Caco-2 (cell line): ENCODE results near the gene PFDN6. TPM values are rescaled to one million over a fixed set of nuclear protein-coding genes. Genes with fewer than 3 reads are reported as not detected.
A peak's percentile ranks its signal among the peaks of the same experiment; 100 is the strongest.
"Not testable (repeated sequence)": the region's sequence is repeated elsewhere in the genome, so short reads cannot be mapped to it uniquely, and the experiment has no call there.

ENCODE experiments used
- BruUV-seq: library from RNA; stranded (reverse); fragments of 400-500 nt; replicated peaks from 2 replicates; lab custom pipeline; 2021; lab: Mats Ljungman, UMichigan
- CTCF ChIA-PET: fragments of 300-600 bp; sonication (Branson Sonifier 250); formaldehyde crosslinking; loops from one replicate; lab custom pipeline; 2022; ENCODE audit warnings: antibody characterized with exemption; lab: Charles Lee
- POLR2A ChIA-PET: fragments of 300-600 bp; sonication (Branson Sonifier 250); formaldehyde crosslinking; loops from one replicate; lab custom pipeline; 2022; ENCODE audit warnings: antibody characterized with exemption; lab: Charles Lee
- DNase-seq, 2 experiments: peaks; one replicate each; pipeline versions ENCODE4 v3.0.0 to v3.0.0-alpha.2; 2020 to 2022
- H3K27me3 ChIP-seq: replicated peaks from 2 replicates; pipeline ENCODE4 v1.6.0; 2011; ENCODE audit warnings: low read length; ENCODE audit not compliant: control insufficient read depth, insufficient read depth
- H3K36me3 ChIP-seq: 2 replicates; pipeline ENCODE4 v1.5.1; 2011; ENCODE audit warnings: low read length; ENCODE audit not compliant: control insufficient read depth, insufficient read depth
- H3K4me1 ChIP-seq: fragments of 250-450 bp; sonication (Bioruptor Pico); 2 replicates; pipeline ENCODE4 v1.5.1; 2020; ENCODE audit warnings: mild to moderate bottlenecking
- H3K4me3 ChIP-seq: 2 replicates; pipeline ENCODE4 v1.5.1; 2011; ENCODE audit warnings: low read depth, mild to moderate bottlenecking, control low read depth, low read length
- H3K9me3 ChIP-seq: fragments of 250-450 bp; sonication (Bioruptor Pico); 2 replicates; pipeline ENCODE4 v1.5.1; 2020; ENCODE audit warnings: mild to moderate bottlenecking, moderate library complexity
- H3K27ac Mint-ChIP-seq: one replicate; pipeline ENCODE4 v1.8.0; 2022; ENCODE audit warnings: mixed read lengths; ENCODE audit not compliant: unreplicated experiment
- H3K27me3 Mint-ChIP-seq: one replicate; pipeline ENCODE4 v1.8.0; 2022; ENCODE audit warnings: mixed read lengths; ENCODE audit not compliant: insufficient read depth, unreplicated experiment
- H3K36me3 Mint-ChIP-seq: one replicate; pipeline ENCODE4 v1.8.0; 2022; ENCODE audit warnings: mild to moderate bottlenecking, mixed read lengths; ENCODE audit not compliant: insufficient read depth, unreplicated experiment
- H3K4me1 Mint-ChIP-seq: one replicate; pipeline ENCODE4 v1.8.0; 2022; ENCODE audit warnings: low read depth, mixed read lengths; ENCODE audit not compliant: unreplicated experiment
- H3K4me3 Mint-ChIP-seq: one replicate; pipeline ENCODE4 v1.8.0; 2022; ENCODE audit warnings: mild to moderate bottlenecking, moderate library complexity, mixed read lengths; ENCODE audit not compliant: unreplicated experiment
- H3K9me3 Mint-ChIP-seq: one replicate; pipeline ENCODE4 v1.8.0; 2022; ENCODE audit warnings: mixed read lengths; ENCODE audit not compliant: unreplicated experiment
- intact Hi-C: fragments of 100-400 bp; cut with micrococcal nuclease; formaldehyde crosslinking; loops from one replicate; pipeline ENCODE4 v1.10.0; 2022; ENCODE audit not compliant: unreplicated experiment
- total RNA-seq: library from RNA; stranded (reverse); gene quantifications from 2 replicates; pipeline ENCODE4 v1.2.3, GENCODE V29; 2022
- TF ChIP-seq, protein P1 (sequence below), 2 experiments: fragments of 200-600 bp in 1 of 2; IDR thresholded peaks; 1 replicate in 1 of 2; 2 replicates in 1 of 2; pipeline versions ENCODE4 v1.5.1 to v1.8.0; 2011 to 2022; ENCODE audit warnings: antibody characterized with exemption in 1 of 2, control low read depth in 1 of 2, inconsistent platforms in 1 of 2, low read depth in 1 of 2, low read length in 1 of 2, mild to moderate bottlenecking in 1 of 2, moderate library complexity in 1 of 2; ENCODE audit not compliant: insufficient read depth in 1 of 2, severe bottlenecking in 1 of 2, unreplicated experiment in 1 of 2

PFDN6 gene
- total RNA-seq, 1 experiment from 2014 or later = 65.9 TPM

DNA sequence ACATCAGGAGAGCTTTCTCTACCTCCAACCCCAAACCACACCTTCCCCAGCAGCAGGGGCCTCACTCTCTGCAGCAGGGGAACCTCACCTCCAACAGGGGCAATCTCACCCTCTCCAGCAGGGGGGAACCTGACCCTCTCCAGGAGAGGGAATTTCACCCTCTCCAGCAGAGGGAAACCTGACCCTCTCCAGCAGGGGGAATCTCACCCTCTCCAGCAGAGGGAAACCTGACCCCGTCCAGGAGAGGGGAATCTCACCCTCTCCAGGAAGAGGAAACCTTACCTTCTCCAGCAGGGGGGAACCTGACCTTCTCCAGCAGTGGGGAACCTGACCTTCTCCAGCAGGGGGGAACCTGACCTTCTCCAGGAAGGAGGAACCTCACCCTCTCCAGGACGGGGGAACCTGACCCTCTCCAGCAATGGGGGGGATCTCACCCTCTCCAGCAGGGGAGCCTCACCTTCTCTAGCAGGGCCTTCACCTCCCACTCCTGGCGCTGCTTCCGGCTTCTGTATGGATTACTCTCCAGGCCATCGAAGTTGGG lies 9.4 kb upstream of the PFDN6 start:
- TF ChIP-seq, protein P1, sequence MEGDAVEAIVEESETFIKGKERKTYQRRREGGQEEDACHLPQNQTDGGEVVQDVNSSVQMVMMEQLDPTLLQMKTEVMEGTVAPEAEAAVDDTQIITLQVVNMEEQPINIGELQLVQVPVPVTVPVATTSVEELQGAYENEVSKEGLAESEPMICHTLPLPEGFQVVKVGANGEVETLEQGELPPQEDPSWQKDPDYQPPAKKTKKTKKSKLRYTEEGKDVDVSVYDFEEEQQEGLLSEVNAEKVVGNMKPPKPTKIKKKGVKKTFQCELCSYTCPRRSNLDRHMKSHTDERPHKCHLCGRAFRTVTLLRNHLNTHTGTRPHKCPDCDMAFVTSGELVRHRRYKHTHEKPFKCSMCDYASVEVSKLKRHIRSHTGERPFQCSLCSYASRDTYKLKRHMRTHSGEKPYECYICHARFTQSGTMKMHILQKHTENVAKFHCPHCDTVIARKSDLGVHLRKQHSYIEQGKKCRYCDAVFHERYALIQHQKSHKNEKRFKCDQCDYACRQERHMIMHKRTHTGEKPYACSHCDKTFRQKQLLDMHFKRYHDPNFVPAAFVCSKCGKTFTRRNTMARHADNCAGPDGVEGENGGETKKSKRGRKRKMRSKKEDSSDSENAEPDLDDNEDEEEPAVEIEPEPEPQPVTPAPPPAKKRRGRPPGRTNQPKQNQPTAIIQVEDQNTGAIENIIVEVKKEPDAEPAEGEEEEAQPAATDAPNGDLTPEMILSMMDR (IDR thresholded peaks at IDR 0.05; ENCODE audit: insufficient read depth in 1 of 2, low read depth in 1 of 2, low read length in 1 of 2, severe bottlenecking in 1 of 2, unreplicated experiment in 1 of 2) = peak; percentile 91 to 99
- H3K27me3 ChIP-seq = no peaks in the 10 kb centered on the region
- H3K9me3 Mint-ChIP-seq = no peaks in the 10 kb centered on the region
- DNase-seq = peak; percentile 87
- peak overlapping the region; percentile 33 for H3K27ac Mint-ChIP-seq
- no peaks in the 10 kb centered on the region for H3K4me1 ChIP-seq
- no peak overlapping the region for H3K4me3 Mint-ChIP-seq
- H3K9me3 ChIP-seq = no peaks in the 10 kb centered on the region
- peaks cover 68% of the 10 kb centered on the region for H3K36me3 Mint-ChIP-seq
- CTCF ChIA-PET = interaction anchor here (0.6 to 2.6 kb wide), 3 partner anchors 9 to 337 kb away, joined by 4 to 7 read pairs (median 6); partner anchors contain the start of genes PFDN6 and WDR46
- intact Hi-C loops = loop anchor here (1.0 kb wide), 2 partner anchors 19 to 32 kb away; no protein-coding TSS in a partner anchor
- POLR2A ChIA-PET = interaction anchor here (0.6 kb wide), 2 partner anchors 27 to 130 kb away, joined by 3 to 6 read pairs; no protein-coding TSS in a partner anchor
- H3K27me3 Mint-ChIP-seq = no peaks in the 10 kb centered on the region
- BruUV-seq = no TSS peak
- H3K4me3 ChIP-seq = no peak overlapping the region
- peaks cover 3% of the 10 kb centered on the region for H3K36me3 ChIP-seq
- no peaks in the 10 kb centered on the region for H3K4me1 Mint-ChIP-seq

DNA sequence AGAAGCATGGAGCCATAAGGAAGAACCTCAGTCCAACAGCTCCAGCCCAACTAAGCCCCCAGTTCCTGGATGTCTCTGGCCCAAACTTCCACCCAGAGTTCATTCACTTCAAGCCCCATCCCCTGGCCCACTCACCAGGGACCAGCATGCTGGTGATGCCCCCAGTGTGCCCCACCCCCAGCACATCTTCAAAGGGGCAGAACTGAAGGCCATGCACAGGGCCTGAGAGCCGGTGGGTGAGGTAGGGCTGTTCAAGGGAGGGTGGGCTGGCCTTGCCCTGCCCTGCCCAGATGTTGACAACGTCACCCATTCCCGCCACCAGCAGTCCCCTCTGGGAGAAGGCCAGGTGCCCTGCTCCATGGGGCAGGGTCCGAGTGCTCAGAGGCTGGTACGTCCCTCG lies 8.9 kb upstream of the PFDN6 start:
- no peaks in the 10 kb centered on the region for H3K27me3 ChIP-seq
- intact Hi-C loops = loop anchor here (1.0 kb wide), 2 partner anchors 19 to 32 kb away; no protein-coding TSS in a partner anchor
- BruUV-seq = no TSS peak
- H3K4me1 ChIP-seq = no peaks in the 10 kb centered on the region
- Mint-ChIP-seq H3K4me3 (no peak overlapping the region), H3K4me1 (no peaks in the 10 kb centered on the region), H3K27me3 (no peaks in the 10 kb centered on the region), H3K36me3 (peaks cover 67% of the 10 kb centered on the region), H3K9me3 (no peaks in the 10 kb centered on the region), H3K27ac (no peak overlapping the region)
- no peaks in the 10 kb centered on the region for H3K9me3 ChIP-seq
- H3K36me3 ChIP-seq = peaks cover 3% of the 10 kb centered on the region
- TF ChIP-seq, protein P1 (IDR thresholded peaks at IDR 0.05; ENCODE audit: insufficient read depth in 1 of 2, low read depth in 1 of 2, low read length in 1 of 2, severe bottlenecking in 1 of 2, unreplicated experiment in 1 of 2) = no peak
- DNase-seq = no peak
- no peak overlapping the region for H3K4me3 ChIP-seq
- CTCF ChIA-PET = interaction anchor here (1.1 to 2.6 kb wide), 2 partner anchors 17 to 19 kb away, joined by 3 to 7 read pairs; no protein-coding TSS in a partner anchor
- POLR2A ChIA-PET = no interaction called here

DNA sequence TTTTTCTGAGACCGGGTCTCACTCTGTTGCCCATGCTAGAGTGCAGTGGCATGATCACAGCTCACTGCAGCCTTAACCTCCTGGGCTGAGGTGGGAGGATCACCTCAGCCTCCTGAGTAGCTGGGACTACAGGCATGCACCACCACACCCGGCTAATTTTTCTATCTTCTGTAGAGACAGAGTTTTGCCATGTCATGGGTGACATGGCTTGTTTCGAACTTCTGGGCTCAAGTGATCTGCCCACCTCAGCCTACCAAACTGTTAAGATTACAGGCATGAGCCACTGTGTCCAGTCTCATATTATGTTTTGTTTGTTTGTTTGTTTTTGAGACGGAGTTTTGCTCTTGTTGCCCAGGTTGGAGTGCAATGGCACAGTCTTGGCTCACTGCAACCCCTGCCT lies 4.2 kb upstream of the PFDN6 start:
- H3K9me3 Mint-ChIP-seq, H3K4me3 Mint-ChIP-seq, intact Hi-C loops, H3K4me3 ChIP-seq, H3K27ac Mint-ChIP-seq, BruUV-seq, CTCF ChIA-PET, H3K4me1 Mint-ChIP-seq, DNase-seq, H3K4me1 ChIP-seq, H3K27me3 Mint-ChIP-seq, H3K36me3 ChIP-seq, H3K27me3 ChIP-seq, H3K9me3 ChIP-seq, POLR2A ChIA-PET: not testable (repeated sequence)
- peaks cover 55% of the 10 kb centered on the region for H3K36me3 Mint-ChIP-seq
